GM21447 (cell line): ENCODE measurements around the gene SPRY4.
"Not testable (repeated sequence)": the region's sequence is repeated elsewhere in the genome, so short reads cannot be mapped to it uniquely, and the experiment has no call there.

Experiments
- ATAC-seq: cut with Tn5 transposase; IDR thresholded peaks from one replicate; pipeline ENCODE4 v1.9.1; 2021; ENCODE audit not compliant: unreplicated experiment

SPRY4 gene

GRCh38 chr5:142264084-142264483, 60.7 kb downstream of the SPRY4 start:
- ATAC-seq: not testable (repeated sequence)

GRCh38 chr5:142263346-142263745, 61.5 kb downstream of the SPRY4 start:
- ATAC-seq: no peak

- ATAC-seq: no peak
These were observed 62.1 kb downstream of the SPRY4 start for GRCh38 chr5:142262683-142263082.
